ENCODE results near the gene ADAMTS12.

ADAMTS12 gene

GRCh38 chr5:33579789-33580188, 312.0 kb downstream of the ADAMTS12 start:
- H3K27ac ChIP-seq, result no peak overlapping the region
- H2AFZ ChIP-seq, result no peak overlapping the region
- no peaks in the 10 kb centered on the region for H3K36me3 ChIP-seq (ENCODE audit: control insufficient read depth, insufficient read depth, low read length)
- H3K27me3 ChIP-seq (ENCODE audit: control insufficient read depth, insufficient read depth, low read length), result no peaks in the 10 kb centered on the region
- H3K4me3 ChIP-seq (ENCODE audit: low read depth, low read length), result no peak overlapping the region
- TF ChIP-seq CTCF (IDR thresholded peaks at IDR 0.05), result no peak
- H3K4me1 ChIP-seq, result no peaks in the 10 kb centered on the region
- H3K4me2 ChIP-seq (ENCODE audit: low read length), result no peak overlapping the region
- H3K79me2 ChIP-seq, result no peaks in the 10 kb centered on the region
- no peaks in the 10 kb centered on the region for H3K9me3 ChIP-seq (ENCODE audit: control insufficient read depth, low read length)
- no peak overlapping the region for H3K9ac ChIP-seq

GRCh38 chr5:33579152-33579551, 312.6 kb downstream of the ADAMTS12 start:
- Histone ChIP-seq H3K27ac (no peak overlapping the region), H3K4me1 (no peaks in the 10 kb centered on the region), H3K4me3 (ENCODE audit: low read depth, low read length) (no peak overlapping the region), H2AFZ (no peak overlapping the region), H3K4me2 (ENCODE audit: low read length) (no peak overlapping the region), H3K36me3 (ENCODE audit: control insufficient read depth, insufficient read depth, low read length) (no peaks in the 10 kb centered on the region), H3K79me2 (no peaks in the 10 kb centered on the region), H3K9me3 (ENCODE audit: control insufficient read depth, low read length) (no peaks in the 10 kb centered on the region), H3K9ac (no peak overlapping the region), H3K27me3 (ENCODE audit: control insufficient read depth, insufficient read depth, low read length) (no peaks in the 10 kb centered on the region)
- TF ChIP-seq CTCF (IDR thresholded peaks at IDR 0.05), result no peak

- Histone ChIP-seq H3K9ac (no peak overlapping the region), H3K4me2 (ENCODE audit: low read length) (no peak overlapping the region), H3K27ac (no peak overlapping the region)
These were observed 314.8 kb downstream of the ADAMTS12 start for GRCh38 chr5:33576726-33577590.

GRCh38 chr5:33565324-33565723, 326.5 kb downstream of the ADAMTS12 start:
- H3K79me2 ChIP-seq, result no peaks in the 10 kb centered on the region
- H3K27ac ChIP-seq, result no peak overlapping the region
- no peaks in the 10 kb centered on the region for H3K9me3 ChIP-seq (ENCODE audit: control insufficient read depth, low read length)
- no peaks in the 10 kb centered on the region for H3K4me1 ChIP-seq
- H3K27me3 ChIP-seq (ENCODE audit: control insufficient read depth, insufficient read depth, low read length), result no peaks in the 10 kb centered on the region
- H3K36me3 ChIP-seq (ENCODE audit: control insufficient read depth, insufficient read depth, low read length), result no peaks in the 10 kb centered on the region
- H3K9ac ChIP-seq, result no peak overlapping the region
- H3K4me2 ChIP-seq (ENCODE audit: low read length), result no peak overlapping the region
- TF ChIP-seq CTCF (IDR thresholded peaks at IDR 0.05), result no peak
- H3K4me3 ChIP-seq (ENCODE audit: low read depth, low read length), result no peak overlapping the region
- no peak overlapping the region for H2AFZ ChIP-seq

More at GRCh38 chr5:33576726-33577590, 314.8 kb downstream of the ADAMTS12 start:
- Histone ChIP-seq H3K9me3 (ENCODE audit: control insufficient read depth, low read length) (no peaks in the 10 kb centered on the region), H3K4me1 (no peaks in the 10 kb centered on the region), H3K4me3 (ENCODE audit: low read depth, low read length) (no peak overlapping the region), H3K36me3 (ENCODE audit: control insufficient read depth, insufficient read depth, low read length) (no peaks in the 10 kb centered on the region), H3K79me2 (no peaks in the 10 kb centered on the region), H2AFZ (no peak overlapping the region), H3K27me3 (ENCODE audit: control insufficient read depth, insufficient read depth, low read length) (no peaks in the 10 kb centered on the region)
- no peak for TF ChIP-seq CTCF (IDR thresholded peaks at IDR 0.05)
